ENCODE results near the gene HGFAC.

Gene HGFAC

GRCh38 chr4:3421470-3421869, 20.3 kb upstream of the HGFAC start:
- TF ChIP-seq CTCF (IDR thresholded peaks at IDR 0.05; ENCODE audit: insufficient read depth, missing control alignments), result no peak
- DNase-seq (ENCODE audit: insufficient read length, low spot score) (no peak), FAIRE-seq (no peak)

GRCh38 chr4:3422241-3422801, 19.4 kb upstream of the HGFAC start:
- DNase-seq (ENCODE audit: insufficient read length, low spot score), result no peak
- no peak for TF ChIP-seq CTCF (IDR thresholded peaks at IDR 0.05; ENCODE audit: insufficient read depth, missing control alignments)
- FAIRE-seq, result no peak

GRCh38 chr4:3422808-3423297, 18.9 kb upstream of the HGFAC start:
- no peak for TF ChIP-seq CTCF (IDR thresholded peaks at IDR 0.05; ENCODE audit: insufficient read depth, missing control alignments)
- no peak for DNase-seq (ENCODE audit: insufficient read length, low spot score)
- no peak for FAIRE-seq

GRCh38 chr4:3423406-3423805, 18.4 kb upstream of the HGFAC start:
- no peak for DNase-seq (ENCODE audit: insufficient read length, low spot score)
- no peak for FAIRE-seq
- no peak for TF ChIP-seq CTCF (IDR thresholded peaks at IDR 0.05; ENCODE audit: insufficient read depth, missing control alignments)

GRCh38 chr4:3423952-3424351, 17.8 kb upstream of the HGFAC start:
- FAIRE-seq (no peak), DNase-seq (ENCODE audit: insufficient read length, low spot score) (no peak)
- TF ChIP-seq CTCF (IDR thresholded peaks at IDR 0.05; ENCODE audit: insufficient read depth, missing control alignments), result no peak

GRCh38 chr4:3424522-3425095, 17.2 kb upstream of the HGFAC start:
- FAIRE-seq (no peak), DNase-seq (ENCODE audit: insufficient read length, low spot score) (no peak)
- no peak for TF ChIP-seq CTCF (IDR thresholded peaks at IDR 0.05; ENCODE audit: insufficient read depth, missing control alignments)

GRCh38 chr4:3426465-3427133, 15.2 kb upstream of the HGFAC start:
- no peak for DNase-seq (ENCODE audit: insufficient read length, low spot score)
- no peak for FAIRE-seq
- TF ChIP-seq CTCF (IDR thresholded peaks at IDR 0.05; ENCODE audit: insufficient read depth, missing control alignments), result no peak
